Cerebellar nuclear complex (tissue), 1 donor: ENCODE data around the gene TEX36.
"Not testable (repeated sequence)": the region's sequence is repeated elsewhere in the genome, so short reads cannot be mapped to it uniquely, and the experiment has no call there.

ENCODE experiments used
- DNase-seq, 2 experiments: peaks; one replicate each; lab custom pipeline; 2025; lab: John Stamatoyannopoulos, UW

TEX36 gene

DNA sequence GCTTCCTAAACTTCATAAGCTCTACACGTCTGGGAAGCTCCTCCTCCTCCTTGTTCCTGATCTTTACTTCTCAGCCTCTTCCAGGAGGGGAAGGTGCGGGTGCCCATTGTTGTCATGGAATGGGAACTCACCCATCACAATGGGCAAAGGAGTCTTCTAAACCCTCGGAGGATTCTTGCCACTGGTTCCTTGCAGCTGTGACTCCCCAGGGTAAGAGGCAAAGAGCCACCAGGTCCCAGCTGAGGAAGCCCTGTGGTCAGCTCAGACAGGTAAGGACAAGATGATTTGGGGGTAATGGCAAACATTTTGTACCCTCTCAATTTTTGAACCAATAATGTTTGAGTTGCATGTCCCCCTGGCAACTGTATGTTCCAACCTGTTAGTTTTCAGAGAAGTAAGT lies at the start of gene TEX36:
Gene TEX36 (minus strand): TSS at position 101 of the 400 bp plus-strand sequence. CDS start 174 bp downstream, outside the sequence.
- no peak for DNase-seq

GRCh38 chr10:125727436-125727835 lies 44.5 kb upstream of the TEX36 start:
- DNase-seq, result no peak

DNA sequence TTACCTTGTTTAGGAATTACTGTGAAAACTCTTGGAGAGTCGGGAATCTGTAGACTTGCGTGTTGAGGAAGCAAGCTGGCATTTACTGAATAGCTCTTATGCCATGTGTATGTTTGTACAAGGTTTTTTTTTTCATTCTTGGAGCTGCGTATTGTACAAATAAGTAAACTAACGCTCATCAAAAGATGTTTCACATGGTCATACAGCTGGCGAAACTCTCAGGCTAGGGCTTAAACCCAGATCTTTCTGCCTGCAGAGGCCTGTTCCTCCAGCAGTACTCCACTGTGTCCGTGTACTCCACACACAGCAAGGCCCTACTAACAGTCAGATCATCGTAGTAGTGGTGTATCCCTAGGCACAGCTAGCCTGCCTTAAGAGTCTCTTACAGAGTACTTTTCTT lies 44.0 kb upstream of the TEX36 start:
- no peak for DNase-seq

- no peak for DNase-seq
Observed at GRCh38 chr10:125722811-125723210, 39.8 kb upstream of the TEX36 start.

- no peak for DNase-seq
Observed at GRCh38 chr10:125721035-125721434, 38.1 kb upstream of the TEX36 start.

- DNase-seq, result no peak
Observed at GRCh38 chr10:125720002-125720382, 37.0 kb upstream of the TEX36 start.

GRCh38 chr10:125719173-125720001 lies 36.4 kb upstream of the TEX36 start, which contains the start of gene EDRF1:
Gene EDRF1 (plus strand): TSS chr10:125719709. CDS start chr10:125719808, 99 bp downstream.
- DNase-seq, result peak; percentile 88 to 99

DNA sequence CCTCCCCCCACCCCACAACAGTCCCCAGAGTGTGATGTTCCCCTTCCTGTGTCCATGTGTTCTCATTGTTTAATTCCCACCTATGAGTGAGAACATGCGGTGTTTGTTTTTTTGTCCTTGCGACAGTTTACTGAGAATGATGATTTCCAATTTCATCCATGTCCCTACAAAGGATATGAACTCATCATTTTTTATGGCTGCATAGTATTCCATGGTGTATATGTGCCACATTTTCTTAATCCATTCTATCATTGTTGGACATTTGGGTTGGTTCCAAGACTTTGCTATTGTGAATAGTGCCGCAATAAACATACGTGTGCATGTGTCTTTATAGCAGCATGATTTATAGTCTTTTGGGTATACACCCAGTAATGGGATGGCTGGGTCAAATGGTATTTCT lies 31.8 kb upstream of the TEX36 start:
- DNase-seq, result not testable (repeated sequence)

DNA sequence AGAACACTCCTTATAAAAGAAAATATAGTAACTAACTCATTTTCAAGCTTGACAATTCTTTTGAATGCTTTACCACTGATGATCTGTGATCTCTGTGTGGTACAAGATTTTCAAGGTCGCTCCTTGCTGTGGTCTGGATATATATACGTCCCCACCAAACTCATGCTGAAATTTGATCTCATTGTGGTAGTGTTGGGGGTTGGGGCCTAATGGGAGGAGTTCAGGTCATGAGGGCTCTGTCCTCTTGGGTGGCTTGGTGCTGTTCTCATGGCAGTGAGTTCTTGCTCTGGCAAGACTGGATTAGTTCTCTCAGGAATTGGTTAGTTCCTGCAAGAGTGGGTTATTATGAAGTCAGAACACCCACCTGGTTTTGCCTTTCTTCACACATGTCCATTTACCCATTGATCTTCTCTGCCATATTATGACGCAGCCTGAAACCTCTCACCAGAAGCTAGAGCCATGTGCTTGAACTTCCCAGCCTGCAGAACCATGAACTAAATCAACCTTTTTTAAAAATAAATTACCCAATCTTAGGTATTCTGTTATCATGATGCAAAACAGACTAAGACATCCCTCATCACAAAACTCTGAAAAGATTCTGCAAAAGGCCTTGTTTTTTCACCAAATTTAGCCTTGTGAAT lies 28.3 kb upstream of the TEX36 start:
- no peak for DNase-seq

DNA sequence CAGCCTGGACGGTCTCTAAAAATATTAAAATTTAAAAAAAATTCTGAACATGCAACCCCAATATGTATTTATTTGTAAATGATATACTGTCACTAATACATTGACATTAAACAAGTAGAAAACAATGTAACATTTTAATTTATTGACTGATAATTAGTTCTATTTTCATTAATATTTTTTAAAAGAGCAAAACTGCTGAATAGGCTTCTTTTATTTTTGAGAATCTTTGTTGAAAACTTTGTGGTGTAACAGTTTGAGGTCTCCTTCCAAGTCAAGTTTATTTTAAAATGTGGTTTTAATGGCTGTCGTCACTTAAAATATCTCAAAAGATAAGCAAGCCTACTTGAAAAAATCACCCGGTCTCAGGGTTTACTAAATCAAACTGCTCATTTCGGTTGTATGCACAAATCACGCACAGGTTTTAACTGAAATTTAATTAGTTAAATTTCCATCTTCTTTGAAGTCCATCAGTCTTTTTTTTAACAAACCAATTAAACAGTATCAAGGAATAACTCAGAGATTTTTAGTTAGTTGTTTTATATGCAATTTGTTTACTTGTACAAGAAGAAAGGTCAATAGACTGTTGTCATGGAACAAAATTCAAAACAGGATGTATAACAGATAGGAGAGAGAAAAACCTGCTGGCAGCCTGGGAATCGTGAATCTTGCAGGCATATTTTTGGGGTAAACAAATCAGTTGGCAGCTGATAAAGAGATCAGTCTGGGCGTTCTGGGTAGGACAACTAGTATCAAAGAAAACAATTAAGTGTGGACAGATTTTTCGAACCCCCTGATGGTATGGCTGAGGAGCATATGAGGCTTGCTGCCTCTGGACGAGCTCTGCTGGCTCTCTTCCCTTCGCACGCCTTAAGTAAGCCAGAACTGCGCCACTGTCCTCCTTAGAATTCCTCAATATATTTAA lies 26.9 kb upstream of the TEX36 start:
- DNase-seq, result no peak

- DNase-seq, result no peak
Observed at GRCh38 chr10:125708971-125709503, 26.1 kb upstream of the TEX36 start.

- no peak for DNase-seq
Observed at GRCh38 chr10:125707541-125708468, 24.8 kb upstream of the TEX36 start.

- no peak for DNase-seq
Observed at GRCh38 chr10:125700355-125700911, 17.5 kb upstream of the TEX36 start.

- DNase-seq, result no peak
Observed at GRCh38 chr10:125699562-125700143, 16.7 kb upstream of the TEX36 start.

- no peak for DNase-seq
Observed at GRCh38 chr10:125698481-125698998, 15.6 kb upstream of the TEX36 start.

- not testable (repeated sequence) for DNase-seq
Observed at GRCh38 chr10:125696884-125697283, 13.9 kb upstream of the TEX36 start.

- DNase-seq, result no peak
Observed at GRCh38 chr10:125694883-125695282, 11.9 kb upstream of the TEX36 start.

GRCh38 chr10:125693524-125693847 lies 10.5 kb upstream of the TEX36 start:
- no peak for DNase-seq

DNA sequence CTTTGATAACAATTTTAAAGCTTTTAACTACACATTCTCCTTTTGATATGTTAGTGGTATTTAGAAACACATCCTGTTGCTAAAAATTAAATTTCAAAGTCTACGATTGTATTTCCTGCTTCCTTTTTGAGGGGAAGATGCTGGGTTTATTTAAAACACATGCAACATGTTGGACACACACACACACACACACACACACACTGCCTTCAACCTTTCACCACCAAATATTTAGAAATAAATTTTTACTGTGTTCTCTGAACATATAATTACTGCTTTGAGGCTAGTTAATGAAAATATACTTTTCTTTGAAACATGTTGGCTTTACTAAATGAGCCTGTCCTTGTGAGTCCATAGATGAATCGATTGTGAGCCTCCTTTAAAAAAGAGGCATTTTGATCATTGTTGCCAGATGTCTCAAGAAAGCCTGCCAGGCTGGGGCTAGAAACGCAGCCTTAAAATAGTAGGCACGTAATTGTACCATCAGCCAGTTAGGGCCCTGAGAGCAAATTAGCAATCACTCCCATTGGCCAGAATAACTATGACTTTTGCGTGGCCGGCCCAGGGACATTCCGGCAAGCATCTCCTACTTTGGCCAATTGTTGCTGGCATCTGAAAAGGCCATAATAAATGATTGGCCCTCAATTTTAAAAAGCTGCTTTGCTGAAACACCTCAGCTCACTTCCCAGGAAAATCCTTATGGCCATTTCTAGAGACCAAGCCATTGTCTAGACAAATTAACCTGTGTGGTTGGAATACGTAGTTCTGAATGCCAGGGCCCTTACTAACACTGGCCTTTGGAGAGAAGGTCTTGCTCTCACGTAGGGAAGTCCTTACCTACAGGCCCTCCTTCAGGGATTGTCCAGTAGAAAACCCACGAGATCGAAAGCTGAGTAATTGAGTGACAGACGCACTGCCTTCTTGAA lies 9.9 kb upstream of the TEX36 start:
- no peak for DNase-seq
